Breast epithelium (tissue), 4 donors: ENCODE measurements around the gene TMEM231. TPM values are rescaled to one million over a fixed set of nuclear protein-coding genes. Genes with fewer than 3 reads are reported as not detected.

Experiments
- DNase-seq, 2 donors: peaks; one replicate each; pipeline ENCODE4 v3.0.0-alpha.2; 2019; ENCODE audit warnings: low spot score in 2 of 2
- H3K27ac ChIP-seq, 2 donors: fragments of 200-600 bp; sonication (generic) in 1 of 2; one replicate each; pipeline ENCODE4 v1.5.1; 2016 to 2019; ENCODE audit warnings: mild to moderate bottlenecking in 1 of 2
- H3K27me3 ChIP-seq, 2 donors: fragments of 200-600 bp; sonication (generic) in 1 of 2; one replicate each; pipeline versions ENCODE4 v1.5.1 to v1.6.0; 2017 to 2019; ENCODE audit warnings: control low read depth in 1 of 2, mild to moderate bottlenecking in 1 of 2
- H3K36me3 ChIP-seq: fragments of 200-600 bp; one replicate; pipeline ENCODE4 v1.5.1; 2019
- H3K4me1 ChIP-seq, 2 donors: fragments of 200-600 bp; sonication (generic); one replicate each; pipeline ENCODE4 v1.5.1; 2016 to 2019; ENCODE audit warnings: control low read depth in 1 of 2
- H3K4me3 ChIP-seq, 3 donors: fragments of 200-600 bp; sonication (generic); 1 replicate in 2 of 3; 2 replicates in 1 of 3; pipeline ENCODE4 v1.5.1; 2016 to 2019; ENCODE audit warnings: mild to moderate bottlenecking in 3 of 3, moderate library complexity in 2 of 3
- H3K9me3 ChIP-seq, 2 donors: fragments of 200-600 bp; sonication (generic) in 1 of 2; one replicate each; pipeline ENCODE4 v1.5.1; 2016 to 2019; ENCODE audit warnings: control low read depth in 1 of 2
- CTCF ChIP-seq, 3 donors: fragments of 450-650 bp; IDR thresholded peaks; one replicate each; pipeline ENCODE4 v1.5.1; 2016 to 2017; ENCODE audit warnings: antibody characterized with exemption in 3 of 3, mild to moderate bottlenecking in 3 of 3, moderate library complexity in 3 of 3
- POLR2A ChIP-seq: fragments of 450-650 bp; IDR thresholded peaks from one replicate; pipeline ENCODE4 v1.6.1; 2016; ENCODE audit warnings: antibody characterized with exemption, mild to moderate bottlenecking, moderate library complexity
- POLR2AphosphoS5 ChIP-seq, 3 donors: sonication (generic); formaldehyde crosslinking; IDR thresholded peaks; one replicate each; pipeline ENCODE4 v1.6.1; 2017; ENCODE audit warnings: antibody characterized with exemption in 3 of 3
- intact Hi-C: fragments of 100-400 bp; cut with DNase I; formaldehyde crosslinking; loops from one replicate; pipeline ENCODE4 v1.15.1; 2023; ENCODE audit warnings: low total_unique reads
- total RNA-seq, 3 donors: library from RNA; depleted of rRNA; stranded (reverse); fragments of >200 nt; gene quantifications; one replicate each; pipeline ENCODE4 v1.1.0, GENCODE V29; 2016

Gene TMEM231
- total RNA-seq, 3 donors from 2014 or later, result 6.6 to 9.8 (median 7.0) TPM

- Histone ChIP-seq H3K27ac (no peak overlapping the region), H3K4me1 (no peaks in the 10 kb centered on the region), H3K4me3 (no peak overlapping the region), H3K36me3 (no peaks in the 10 kb centered on the region), H3K9me3 (no peaks in the 10 kb centered on the region), H3K27me3 (no peaks in the 10 kb centered on the region)
- DNase-seq, result no peak
- TF ChIP-seq POLR2AphosphoS5 (IDR thresholded peaks at IDR 0.05) (no peak), CTCF (IDR thresholded peaks at IDR 0.05) (no peak), POLR2A (no peak)
- intact Hi-C loops, result no loop called here
Measured at GRCh38 chr16:75584108-75584507, 28.1 kb upstream of the TMEM231 start.

- DNase-seq, result no peak
- no peak overlapping the region for H3K4me3 ChIP-seq
- H3K27ac ChIP-seq, result no peak overlapping the region
- no peaks in the 10 kb centered on the region for H3K4me1 ChIP-seq
- H3K9me3 ChIP-seq, result no peaks in the 10 kb centered on the region
- no peaks in the 10 kb centered on the region for H3K27me3 ChIP-seq
- TF ChIP-seq CTCF (IDR thresholded peaks at IDR 0.05) (no peak), POLR2A (no peak), POLR2AphosphoS5 (IDR thresholded peaks at IDR 0.05) (no peak)
- no peaks in the 10 kb centered on the region for H3K36me3 ChIP-seq
- intact Hi-C loops, result no loop called here
Measured at GRCh38 chr16:75579281-75579834, 23.3 kb upstream of the TMEM231 start.

DNA sequence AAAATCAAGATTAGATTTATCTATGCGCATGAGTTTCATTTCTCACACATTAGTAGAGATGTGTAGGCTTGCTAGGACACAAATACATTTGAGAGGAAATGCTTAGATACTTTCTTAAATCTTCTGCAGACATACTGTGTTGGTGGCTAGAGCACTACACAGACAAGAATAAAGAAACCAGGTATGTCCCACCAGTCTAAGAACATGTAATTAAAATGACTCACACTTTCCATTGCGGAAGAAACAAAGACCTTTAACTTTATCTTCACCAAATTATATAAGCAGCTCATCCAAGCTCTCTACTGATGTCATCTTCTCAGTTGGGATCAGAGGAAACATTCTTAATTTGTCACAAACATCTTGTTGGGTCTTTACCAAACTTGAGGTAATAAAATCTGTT lies 22.7 kb upstream of the TMEM231 start:
- H3K4me3 ChIP-seq, result no peak overlapping the region
- intact Hi-C loops, result no loop called here
- no peak for TF ChIP-seq POLR2A
- TF ChIP-seq POLR2AphosphoS5 (IDR thresholded peaks at IDR 0.05), result no peak
- no peak for TF ChIP-seq CTCF (IDR thresholded peaks at IDR 0.05)
- no peaks in the 10 kb centered on the region for H3K9me3 ChIP-seq
- no peaks in the 10 kb centered on the region for H3K27me3 ChIP-seq
- H3K4me1 ChIP-seq, result no peaks in the 10 kb centered on the region
- DNase-seq, result no peak
- H3K36me3 ChIP-seq, result no peaks in the 10 kb centered on the region
- H3K27ac ChIP-seq, result no peak overlapping the region

DNA sequence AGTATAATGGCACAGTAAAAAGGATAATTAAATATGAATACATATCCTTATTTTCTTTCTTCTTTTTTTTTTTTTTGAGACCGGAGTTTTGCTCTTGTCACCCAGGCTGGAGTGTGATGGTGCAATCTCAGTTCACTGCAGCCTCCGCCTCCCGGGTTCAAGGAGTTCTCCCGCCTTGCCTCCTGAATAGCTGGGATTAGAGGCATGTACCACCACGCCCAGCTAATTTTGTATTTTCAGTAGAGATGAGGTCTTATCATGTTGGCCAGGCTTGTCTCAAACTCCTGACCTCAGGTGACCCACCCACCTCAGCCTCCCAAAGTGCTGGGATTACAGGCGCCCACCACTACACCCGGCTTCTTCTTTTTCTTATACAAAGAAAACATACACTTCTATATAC lies 22.2 kb upstream of the TMEM231 start:
- Histone ChIP-seq H3K4me3 (no peak overlapping the region), H3K9me3 (no peaks in the 10 kb centered on the region), H3K36me3 (no peaks in the 10 kb centered on the region), H3K27ac (no peak overlapping the region), H3K27me3 (no peaks in the 10 kb centered on the region), H3K4me1 (no peaks in the 10 kb centered on the region)
- intact Hi-C loops, result no loop called here
- TF ChIP-seq POLR2AphosphoS5 (IDR thresholded peaks at IDR 0.05), result no peak
- no peak for TF ChIP-seq POLR2A
- TF ChIP-seq CTCF (IDR thresholded peaks at IDR 0.05), result no peak
- DNase-seq, result no peak

- no peak overlapping the region for H3K27ac ChIP-seq
Measured at GRCh38 chr16:75576384-75576811, 20.3 kb upstream of the TMEM231 start.

More at GRCh38 chr16:75576384-75576811, 20.3 kb upstream of the TMEM231 start:
- intact Hi-C loops, result no loop called here
- H3K27me3 ChIP-seq, result no peaks in the 10 kb centered on the region
- no peak for DNase-seq
- H3K4me1 ChIP-seq, result no peaks in the 10 kb centered on the region
- no peak for TF ChIP-seq CTCF (IDR thresholded peaks at IDR 0.05)
- TF ChIP-seq POLR2A, result no peak
- TF ChIP-seq POLR2AphosphoS5 (IDR thresholded peaks at IDR 0.05), result no peak
- H3K36me3 ChIP-seq, result peaks cover 6% of the 10 kb centered on the region
- H3K9me3 ChIP-seq, result no peaks in the 10 kb centered on the region
- no peak overlapping the region for H3K4me3 ChIP-seq
